CD14-positive monocyte (primary cell): ENCODE results near the gene LEPR. TPM values are rescaled to one million over a fixed set of nuclear protein-coding genes. Genes with fewer than 3 reads are reported as not detected.

Experiments used
- DNase-seq, 3 donors: peaks; one replicate each; pipeline ENCODE4 v3.0.0-alpha.2; 2011 to 2022
- H2AFZ ChIP-seq: 2 replicates; pipeline ENCODE4 v1.6.0; 2012; ENCODE audit warnings: mild to moderate bottlenecking, low read depth, low read length, inconsistent platforms; ENCODE audit not compliant: insufficient read depth, poor library complexity, severe bottlenecking
- H3K27ac ChIP-seq, 2 donors: 1 replicate in 1 of 2; 2 replicates in 1 of 2; pipeline ENCODE4 v1.5.1; 2012 to 2013; ENCODE audit warnings: low read length in 2 of 2, control low read depth in 1 of 2, inconsistent platforms in 1 of 2, low read depth in 1 of 2, mild to moderate bottlenecking in 1 of 2
- H3K27me3 ChIP-seq, 2 donors: one replicate each; pipeline versions ENCODE4 v1.6.0 to v1.6.1; 2011 to 2013; ENCODE audit warnings: low read length in 2 of 2; ENCODE audit not compliant: control insufficient read depth in 2 of 2, insufficient read depth in 2 of 2
- H3K36me3 ChIP-seq, 2 donors: replicated peaks in 1 of 2; 1 replicate in 1 of 2; 2 replicates in 1 of 2; pipeline versions ENCODE4 v1.5.1 to v1.6.1; 2012 to 2013; ENCODE audit warnings: low read length in 2 of 2, control low read depth in 1 of 2, inconsistent platforms in 1 of 2, mild to moderate bottlenecking in 1 of 2; ENCODE audit not compliant: insufficient read depth in 2 of 2, control insufficient read depth in 1 of 2
- H3K4me1 ChIP-seq, 2 donors: 1 replicate in 1 of 2; 2 replicates in 1 of 2; pipeline versions ENCODE4 v1.5.1 to v1.6.1; 2012 to 2013; ENCODE audit warnings: low read length in 2 of 2, control low read depth in 1 of 2, inconsistent platforms in 1 of 2, mild to moderate bottlenecking in 1 of 2, moderate library complexity in 1 of 2; ENCODE audit not compliant: insufficient read depth in 2 of 2, control insufficient read depth in 1 of 2
- H3K4me2 ChIP-seq: replicated peaks from 2 replicates; pipeline ENCODE3; 2012; ENCODE audit warnings: low read length, moderate library complexity, mild to moderate bottlenecking; ENCODE audit not compliant: poor library complexity, severe bottlenecking; ENCODE audit errors: extremely low read depth
- H3K4me3 ChIP-seq, 3 experiments: fragments of 200-600 bp in 1 of 3; sonication (generic) in 1 of 3; replicated peaks in 1 of 3; 1 replicate in 2 of 3; 2 replicates in 1 of 3; pipeline ENCODE4 v1.5.1; 2011 to 2013; ENCODE audit warnings: low read length in 3 of 3, mild to moderate bottlenecking in 3 of 3, control low read depth in 2 of 3, low read depth in 2 of 3, inconsistent platforms in 1 of 3, moderate library complexity in 1 of 3
- H3K79me2 ChIP-seq: 2 replicates; pipeline ENCODE4 v1.6.0; 2012; ENCODE audit warnings: mild to moderate bottlenecking, control low read depth, inconsistent platforms, low read length, moderate library complexity; ENCODE audit not compliant: insufficient read depth
- H3K9ac ChIP-seq: 2 replicates; pipeline ENCODE4 v1.6.0; 2017; ENCODE audit warnings: low read length, mild to moderate bottlenecking; ENCODE audit not compliant: insufficient read depth, poor library complexity, severe bottlenecking
- H3K9me3 ChIP-seq, 2 donors: replicated peaks in 1 of 2; 1 replicate in 1 of 2; 2 replicates in 1 of 2; pipeline versions ENCODE4 v1.5.1 to v1.6.1; 2012 to 2013; ENCODE audit warnings: low read length in 2 of 2, control low read depth in 1 of 2; ENCODE audit not compliant: control insufficient read depth in 1 of 2, insufficient read depth in 1 of 2
- H4K20me1 ChIP-seq: 2 replicates; pipeline ENCODE4 v1.6.0; 2012; ENCODE audit warnings: mild to moderate bottlenecking, low read length, control low read depth, moderate library complexity; ENCODE audit not compliant: insufficient read depth
- H3K27ac Mint-ChIP-seq, 7 donors: one replicate each; pipeline ENCODE4 v1.8.0; 2020; ENCODE audit warnings: mild to moderate bottlenecking in 7 of 7, mixed read lengths in 7 of 7, moderate library complexity in 6 of 7, inconsistent platforms in 2 of 7
- H3K27me3 Mint-ChIP-seq, 3 donors: one replicate each; pipeline ENCODE4 v1.8.0; 2021 to 2022; ENCODE audit warnings: low read depth in 3 of 3, mild to moderate bottlenecking in 3 of 3, mixed read lengths in 3 of 3, moderate library complexity in 3 of 3, inconsistent platforms in 1 of 3
- H3K36me3 Mint-ChIP-seq, 2 donors: one replicate each; pipeline ENCODE4 v1.8.0; 2020; ENCODE audit warnings: mixed read lengths in 2 of 2, inconsistent platforms in 1 of 2, mild to moderate bottlenecking in 1 of 2
- H3K4me1 Mint-ChIP-seq: one replicate; pipeline ENCODE4 v1.8.0; 2020; ENCODE audit warnings: mild to moderate bottlenecking, mixed read lengths
- H3K4me3 Mint-ChIP-seq, 2 donors: one replicate each; pipeline ENCODE4 v1.8.0; 2020; ENCODE audit warnings: mild to moderate bottlenecking in 2 of 2, mixed read lengths in 2 of 2, moderate library complexity in 1 of 2
- H3K9me3 Mint-ChIP-seq, 7 donors: one replicate each; pipeline ENCODE4 v1.8.0; 2020 to 2022; ENCODE audit warnings: mixed read lengths in 7 of 7, mild to moderate bottlenecking in 6 of 7, moderate library complexity in 6 of 7, inconsistent platforms in 2 of 7
- WGBS: methylation state at CpG from one replicate; pipeline ENCODE4 v1.1.5; 2013; ENCODE audit warnings: missing lambda C conversion rate; ENCODE audit not compliant: insufficient coverage; 5-methylcytosine and 5-hydroxymethylcytosine counted together
- intact Hi-C, 2 donors: fragments of 100-400 bp; cut with micrococcal nuclease; formaldehyde crosslinking; loops; one replicate each; pipeline versions ENCODE4 v1.15.0 to v1.15.1; 2023
- polyA plus RNA-seq, 3 donors: library from polyadenylated mRNA; depleted of rRNA in 1 of 3; unstranded in 2 of 3; stranded (reverse) in 1 of 3; fragments of 300-500 nt in 2 of 3; fragments of >200 nt in 1 of 3; fragmentation: Illumina TruSeq in 2 of 3; gene quantifications; 1 replicate in 2 of 3; 2 replicates in 1 of 3; pipeline ENCODE4 v1.2.3, GENCODE V29; 2012 to 2021
- TF ChIP-seq, protein P1 (sequence below): fragments of 200-600 bp; IDR thresholded peaks from one replicate; pipeline ENCODE4 v1.8.0; 2022; ENCODE audit warnings: antibody characterized with exemption, mild to moderate bottlenecking

Gene LEPR
- polyA plus RNA-seq, 3 donors: 0.85 to 3.0 (median 1.0) TPM

DNA sequence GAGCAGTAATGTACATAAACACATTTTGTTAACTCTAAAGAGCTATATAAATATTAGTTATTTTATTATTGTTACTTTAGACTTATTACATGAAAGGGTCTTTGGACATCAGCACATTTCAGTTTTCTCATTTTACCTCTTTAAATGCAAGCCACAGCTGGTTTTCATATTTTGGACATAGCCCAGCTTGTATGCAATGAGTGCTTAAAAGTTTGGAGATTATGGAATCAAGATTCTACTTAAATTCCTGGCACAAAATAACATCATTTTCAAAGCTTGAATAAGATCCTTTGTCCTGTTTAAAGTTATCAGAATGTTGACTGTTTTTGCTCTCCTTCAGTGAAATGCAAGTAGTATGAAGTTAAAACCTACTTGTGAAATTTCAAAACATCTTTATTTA, 15.5 kb upstream of the LEPR start:
- Histone ChIP-seq H3K4me3 (no peak overlapping the region), H3K27me3 (no peaks in the 10 kb centered on the region), H3K36me3 (no peaks in the 10 kb centered on the region), H3K79me2 (no peaks in the 10 kb centered on the region), H3K4me1 (no peaks in the 10 kb centered on the region), H3K27ac (no peak overlapping the region), H3K4me2 (no peak overlapping the region), H2AFZ (no peak overlapping the region), H3K9me3 (no peaks in the 10 kb centered on the region), H4K20me1 (no peaks in the 10 kb centered on the region), H3K9ac (no peak overlapping the region)
- Mint-ChIP-seq H3K4me3 (no peak overlapping the region), H3K27ac (no peak overlapping the region), H3K27me3 (no peaks in the 10 kb centered on the region), H3K9me3 (no peaks in the 10 kb centered on the region), H3K36me3 (no peaks in the 10 kb centered on the region), H3K4me1 (peaks cover 3% of the 10 kb centered on the region)
- intact Hi-C loops: no loop called here
- no peak for DNase-seq
- TF ChIP-seq, protein P1, sequence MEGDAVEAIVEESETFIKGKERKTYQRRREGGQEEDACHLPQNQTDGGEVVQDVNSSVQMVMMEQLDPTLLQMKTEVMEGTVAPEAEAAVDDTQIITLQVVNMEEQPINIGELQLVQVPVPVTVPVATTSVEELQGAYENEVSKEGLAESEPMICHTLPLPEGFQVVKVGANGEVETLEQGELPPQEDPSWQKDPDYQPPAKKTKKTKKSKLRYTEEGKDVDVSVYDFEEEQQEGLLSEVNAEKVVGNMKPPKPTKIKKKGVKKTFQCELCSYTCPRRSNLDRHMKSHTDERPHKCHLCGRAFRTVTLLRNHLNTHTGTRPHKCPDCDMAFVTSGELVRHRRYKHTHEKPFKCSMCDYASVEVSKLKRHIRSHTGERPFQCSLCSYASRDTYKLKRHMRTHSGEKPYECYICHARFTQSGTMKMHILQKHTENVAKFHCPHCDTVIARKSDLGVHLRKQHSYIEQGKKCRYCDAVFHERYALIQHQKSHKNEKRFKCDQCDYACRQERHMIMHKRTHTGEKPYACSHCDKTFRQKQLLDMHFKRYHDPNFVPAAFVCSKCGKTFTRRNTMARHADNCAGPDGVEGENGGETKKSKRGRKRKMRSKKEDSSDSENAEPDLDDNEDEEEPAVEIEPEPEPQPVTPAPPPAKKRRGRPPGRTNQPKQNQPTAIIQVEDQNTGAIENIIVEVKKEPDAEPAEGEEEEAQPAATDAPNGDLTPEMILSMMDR: no peak

DNA sequence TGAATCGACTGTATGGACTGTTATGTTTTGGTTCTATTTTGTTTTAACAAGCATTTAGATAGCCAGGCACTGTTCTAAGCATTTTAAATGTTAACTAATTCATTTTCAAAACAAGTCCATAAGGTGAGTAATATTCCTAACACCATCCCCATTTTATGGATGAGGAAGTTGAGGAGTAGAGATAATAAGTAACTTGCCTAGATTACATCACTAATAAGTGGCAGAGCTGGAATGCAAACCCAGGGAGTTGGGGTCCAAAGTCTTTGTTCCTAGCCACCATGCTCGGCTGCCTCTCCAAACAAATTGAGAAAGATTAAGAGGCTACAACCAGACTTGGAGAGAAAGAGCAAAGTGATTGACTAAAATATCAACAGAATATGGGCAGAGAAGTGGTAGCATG, 12.6 kb upstream of the LEPR start:
- Histone ChIP-seq H3K36me3 (no peaks in the 10 kb centered on the region), H3K79me2 (no peaks in the 10 kb centered on the region), H2AFZ (no peak overlapping the region), H3K27ac (no peak overlapping the region), H4K20me1 (no peaks in the 10 kb centered on the region), H3K4me3 (no peak overlapping the region), H3K9me3 (no peaks in the 10 kb centered on the region), H3K9ac (no peak overlapping the region), H3K4me2 (no peak overlapping the region), H3K4me1 (no peaks in the 10 kb centered on the region), H3K27me3 (no peaks in the 10 kb centered on the region)
- TF ChIP-seq, protein P1: no peak
- intact Hi-C loops: no loop called here
- Mint-ChIP-seq H3K4me3 (no peak overlapping the region), H3K27me3 (no peaks in the 10 kb centered on the region), H3K4me1 (no peaks in the 10 kb centered on the region), H3K27ac (no peak overlapping the region), H3K9me3 (no peaks in the 10 kb centered on the region), H3K36me3 (no peaks in the 10 kb centered on the region)
- no peak for DNase-seq
- 100% methylated on average over 1 of the region's 2 CpGs for WGBS
